HepG2 (cell line): ENCODE data around the gene PIK3R1. TPM values are rescaled to one million over a fixed set of nuclear protein-coding genes. Genes with fewer than 3 reads are reported as not detected.

ENCODE experiments used
- MED1 ChIP-seq: sonication (generic); formaldehyde crosslinking; IDR thresholded peaks from 2 replicates; pipeline ENCODE4 v1.4.0; 2020; ENCODE audit warnings: missing genetic modification reagents
- SIN3B ChIP-seq: fragments of 150-350 bp; IDR thresholded peaks from 2 replicates; pipeline ENCODE4 v1.6.1; 2014; ENCODE audit warnings: low read length
- WIZ ChIP-seq: sonication (generic); formaldehyde crosslinking; IDR thresholded peaks from 2 replicates; pipeline ENCODE4 v1.5.1; 2020; ENCODE audit warnings: mild to moderate bottlenecking, missing genetic modification reagents
- ZMYM2 ChIP-seq: sonication (generic); formaldehyde crosslinking; IDR thresholded peaks from 2 replicates; pipeline ENCODE4 v1.8.0; 2022; ENCODE audit warnings: mild to moderate bottlenecking, missing genetic modification reagents
- ZMYM3 ChIP-seq: sonication (generic); formaldehyde crosslinking; IDR thresholded peaks from 2 replicates; pipeline ENCODE4 v1.5.1; 2020; ENCODE audit warnings: mild to moderate bottlenecking, missing genetic modification reagents
- ZNF12 ChIP-seq: sonication (generic); formaldehyde crosslinking; IDR thresholded peaks from 2 replicates; pipeline ENCODE4 v1.5.0; 2020; ENCODE audit warnings: missing genetic modification reagents
- ZNF24 ChIP-seq: fragments of 450-650 bp; IDR thresholded peaks from 2 replicates; pipeline ENCODE4 v1.6.1; 2017; ENCODE audit warnings: antibody characterized with exemption, mild to moderate bottlenecking
- ZNF816 ChIP-seq: sonication (generic); formaldehyde crosslinking; IDR thresholded peaks from 2 replicates; pipeline ENCODE4 v1.8.0; 2022; ENCODE audit warnings: missing genetic modification reagents, mild to moderate bottlenecking, borderline replicate concordance
- polyA plus RNA-seq, 8 experiments: library from polyadenylated mRNA; depleted of rRNA in 3 of 8; stranded (reverse) in 7 of 8; unstranded in 1 of 8; fragments of >200 nt; fragmentation: Illumina TruSeq in 4 of 8; extraction: Trizol in 4 of 8; gene quantifications; 2 replicates each; pipeline versions ENCODE4 v1.2.1 to v1.2.3, GENCODE V29; 2011 to 2016; ENCODE audit warnings: low read depth in 4 of 8, missing spikeins in 1 of 8, mixed read lengths in 1 of 8; ENCODE audit not compliant: insufficient read depth in 1 of 8
- total RNA-seq, 5 experiments: library from RNA; depleted of rRNA; stranded (reverse); fragments of >200 nt; fragmentation: Illumina TruSeq; extraction: Trizol; gene quantifications; 2 replicates each; pipeline ENCODE4 v1.2.3, GENCODE V29; 2016; ENCODE audit warnings: low read depth in 1 of 5
- TF ChIP-seq, protein P1 (sequence below): IDR thresholded peaks from 2 replicates; pipeline ENCODE4 v1.6.1; 2012; ENCODE audit warnings: inconsistent platforms
- TF ChIP-seq, protein P2 (sequence below): sonication (generic); formaldehyde crosslinking; IDR thresholded peaks from 2 replicates; pipeline ENCODE4 v1.5.1; 2020; ENCODE audit warnings: mild to moderate bottlenecking, missing genetic modification reagents, borderline replicate concordance

The PIK3R1 gene
- total and polyA plus RNA-seq, 2 of the 13 experiments (the other 11 are each of a cell fraction or from before 2014, with no cell fraction given) = 8.4 to 21.3 TPM

DNA sequence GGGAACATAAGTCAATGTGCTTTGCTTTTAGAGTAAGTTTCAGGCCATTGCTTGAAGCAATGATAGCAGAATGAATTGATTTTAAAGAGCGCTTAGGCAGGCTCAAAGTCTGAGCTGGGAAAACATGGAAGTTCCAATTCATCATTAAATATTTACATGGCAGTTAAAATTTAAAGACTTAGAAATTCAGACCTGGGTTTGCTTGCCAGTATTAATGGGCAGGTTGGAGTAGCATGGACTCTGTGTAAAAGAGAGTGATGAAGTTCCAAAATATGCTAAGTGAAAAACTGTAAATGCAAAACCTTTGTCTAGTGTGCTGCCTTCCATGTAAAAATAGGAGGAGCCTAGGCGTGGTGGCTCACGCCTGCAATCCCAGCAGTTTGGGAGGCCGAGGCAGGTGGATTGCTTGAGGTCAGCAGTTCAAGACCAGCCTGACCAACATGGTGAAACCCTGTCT is 48.3 kb upstream of the PIK3R1 start (continued):
- TF ChIP-seq WIZ (CRISPR knock-in tag) = 0 out of 2 replicates have a peak, but pooled peaks have one; percentile 48
- TF ChIP-seq SIN3B = no peak
- peak; percentile 26; the same call in 1 of the 2 replicates for TF ChIP-seq MED1 (CRISPR knock-in tag)
- TF ChIP-seq ZNF24 = peak; percentile 67; the same call in 1 of the 2 replicates
- TF ChIP-seq, protein P1, sequence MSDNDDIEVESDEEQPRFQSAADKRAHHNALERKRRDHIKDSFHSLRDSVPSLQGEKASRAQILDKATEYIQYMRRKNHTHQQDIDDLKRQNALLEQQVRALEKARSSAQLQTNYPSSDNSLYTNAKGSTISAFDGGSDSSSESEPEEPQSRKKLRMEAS = peak; percentile 26; the same call in 1 of the 2 replicates
- peak; percentile 60; the same call in 1 of the 2 replicates for TF ChIP-seq ZMYM3
- TF ChIP-seq, protein P2, sequence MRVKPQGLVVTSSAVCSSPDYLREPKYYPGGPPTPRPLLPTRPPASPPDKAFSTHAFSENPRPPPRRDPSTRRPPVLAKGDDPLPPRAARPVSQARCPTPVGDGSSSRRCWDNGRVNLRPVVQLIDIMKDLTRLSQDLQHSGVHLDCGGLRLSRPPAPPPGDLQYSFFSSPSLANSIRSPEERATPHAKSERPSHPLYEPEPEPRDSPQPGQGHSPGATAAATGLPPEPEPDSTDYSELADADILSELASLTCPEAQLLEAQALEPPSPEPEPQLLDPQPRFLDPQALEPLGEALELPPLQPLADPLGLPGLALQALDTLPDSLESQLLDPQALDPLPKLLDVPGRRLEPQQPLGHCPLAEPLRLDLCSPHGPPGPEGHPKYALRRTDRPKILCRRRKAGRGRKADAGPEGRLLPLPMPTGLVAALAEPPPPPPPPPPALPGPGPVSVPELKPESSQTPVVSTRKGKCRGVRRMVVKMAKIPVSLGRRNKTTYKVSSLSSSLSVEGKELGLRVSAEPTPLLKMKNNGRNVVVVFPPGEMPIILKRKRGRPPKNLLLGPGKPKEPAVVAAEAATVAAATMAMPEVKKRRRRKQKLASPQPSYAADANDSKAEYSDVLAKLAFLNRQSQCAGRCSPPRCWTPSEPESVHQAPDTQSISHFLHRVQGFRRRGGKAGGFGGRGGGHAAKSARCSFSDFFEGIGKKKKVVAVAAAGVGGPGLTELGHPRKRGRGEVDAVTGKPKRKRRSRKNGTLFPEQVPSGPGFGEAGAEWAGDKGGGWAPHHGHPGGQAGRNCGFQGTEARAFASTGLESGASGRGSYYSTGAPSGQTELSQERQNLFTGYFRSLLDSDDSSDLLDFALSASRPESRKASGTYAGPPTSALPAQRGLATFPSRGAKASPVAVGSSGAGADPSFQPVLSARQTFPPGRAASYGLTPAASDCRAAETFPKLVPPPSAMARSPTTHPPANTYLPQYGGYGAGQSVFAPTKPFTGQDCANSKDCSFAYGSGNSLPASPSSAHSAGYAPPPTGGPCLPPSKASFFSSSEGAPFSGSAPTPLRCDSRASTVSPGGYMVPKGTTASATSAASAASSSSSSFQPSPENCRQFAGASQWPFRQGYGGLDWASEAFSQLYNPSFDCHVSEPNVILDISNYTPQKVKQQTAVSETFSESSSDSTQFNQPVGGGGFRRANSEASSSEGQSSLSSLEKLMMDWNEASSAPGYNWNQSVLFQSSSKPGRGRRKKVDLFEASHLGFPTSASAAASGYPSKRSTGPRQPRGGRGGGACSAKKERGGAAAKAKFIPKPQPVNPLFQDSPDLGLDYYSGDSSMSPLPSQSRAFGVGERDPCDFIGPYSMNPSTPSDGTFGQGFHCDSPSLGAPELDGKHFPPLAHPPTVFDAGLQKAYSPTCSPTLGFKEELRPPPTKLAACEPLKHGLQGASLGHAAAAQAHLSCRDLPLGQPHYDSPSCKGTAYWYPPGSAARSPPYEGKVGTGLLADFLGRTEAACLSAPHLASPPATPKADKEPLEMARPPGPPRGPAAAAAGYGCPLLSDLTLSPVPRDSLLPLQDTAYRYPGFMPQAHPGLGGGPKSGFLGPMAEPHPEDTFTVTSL (CRISPR knock-in tag) = peak; percentile 25; the same call in 1 of the 2 replicates
- TF ChIP-seq ZNF12 (CRISPR knock-in tag) = peak; percentile 72
- peak; percentile 85 for TF ChIP-seq ZMYM2 (CRISPR knock-in tag)
- TF ChIP-seq ZNF816 (CRISPR knock-in tag) = no peak
